ENCODE results near the gene RASL11A.
"Not testable (repeated sequence)": the region's sequence is repeated elsewhere in the genome, so short reads cannot be mapped to it uniquely, and the experiment has no call there.

The RASL11A gene

GRCh38 chr13:27269114-27269665 is 1.4 kb upstream of the RASL11A start:
- DNase-seq (ENCODE audit: low spot score), result no peak

DNA sequence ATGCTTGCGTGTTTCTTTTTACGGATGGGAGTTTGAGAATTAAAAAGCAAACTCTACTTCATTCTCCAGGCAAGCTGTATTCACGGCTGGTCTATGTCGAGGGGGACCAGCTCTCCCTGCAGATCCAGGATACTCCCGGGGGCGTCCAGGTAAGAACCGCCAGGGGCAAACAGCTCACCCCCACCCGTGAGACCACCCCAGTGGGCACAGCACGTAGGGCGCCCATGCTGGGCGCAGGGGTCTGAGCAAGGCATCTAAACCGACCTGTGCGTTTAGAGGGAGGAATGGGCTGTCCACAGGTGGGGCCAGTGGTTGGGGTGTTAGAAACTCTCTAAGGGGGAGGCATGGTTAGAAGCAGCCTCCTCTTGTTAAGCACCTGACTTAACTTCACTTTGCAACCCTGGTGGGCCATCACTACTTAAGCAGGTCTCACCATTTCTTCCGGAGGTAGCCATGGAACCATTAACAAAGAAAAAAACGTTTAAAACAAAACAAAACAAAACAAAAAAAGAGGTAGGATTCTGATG is 1.0 kb downstream of the RASL11A start:
- no peak for DNase-seq (ENCODE audit: low spot score)

GRCh38 chr13:27273658-27274425 is 3.2 kb downstream of the RASL11A start:
- DNase-seq (ENCODE audit: low spot score), result no peak

- no peak for DNase-seq (ENCODE audit: low spot score)
These were observed 4.0 kb downstream of the RASL11A start for GRCh38 chr13:27274631-27275030.

GRCh38 chr13:27276188-27276587 is 5.6 kb downstream of the RASL11A start:
- DNase-seq (ENCODE audit: low spot score), result no peak

- no peak for DNase-seq (ENCODE audit: low spot score)
These were observed 8.9 kb downstream of the RASL11A start for GRCh38 chr13:27279506-27279905.

DNA sequence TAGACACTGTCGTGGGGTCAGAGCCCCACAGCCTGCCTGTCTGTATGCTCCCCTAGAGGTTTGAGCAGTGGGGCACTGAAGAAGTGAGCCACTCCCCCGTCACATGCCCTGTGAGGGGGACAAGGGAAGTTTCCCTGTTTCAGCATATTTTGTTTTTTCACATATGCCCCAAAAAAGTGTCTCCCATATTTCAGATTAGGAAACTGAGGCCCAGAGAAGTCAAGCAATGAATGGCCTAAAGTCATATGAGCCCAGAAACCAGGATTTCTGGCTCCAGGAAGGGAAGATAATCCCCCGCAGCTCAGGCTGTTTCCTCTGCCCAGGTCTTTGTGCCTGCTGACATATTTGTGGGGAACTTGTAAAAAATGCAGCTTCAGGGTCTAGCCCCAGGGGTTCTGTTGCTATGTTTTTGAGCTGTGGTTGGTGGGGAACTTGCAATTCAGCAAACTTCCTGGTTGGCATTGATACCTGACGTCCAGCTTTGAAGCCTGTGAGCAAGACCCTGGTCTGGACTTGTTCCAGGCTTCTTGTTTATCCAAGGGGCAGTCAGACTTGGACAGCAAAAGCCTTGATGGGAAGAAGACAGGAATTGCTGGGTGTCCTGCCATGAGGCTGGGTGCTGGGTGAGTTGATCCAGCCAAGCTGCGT is 9.5 kb downstream of the RASL11A start:
- DNase-seq (ENCODE audit: low spot score), result peak; percentile 20

DNA sequence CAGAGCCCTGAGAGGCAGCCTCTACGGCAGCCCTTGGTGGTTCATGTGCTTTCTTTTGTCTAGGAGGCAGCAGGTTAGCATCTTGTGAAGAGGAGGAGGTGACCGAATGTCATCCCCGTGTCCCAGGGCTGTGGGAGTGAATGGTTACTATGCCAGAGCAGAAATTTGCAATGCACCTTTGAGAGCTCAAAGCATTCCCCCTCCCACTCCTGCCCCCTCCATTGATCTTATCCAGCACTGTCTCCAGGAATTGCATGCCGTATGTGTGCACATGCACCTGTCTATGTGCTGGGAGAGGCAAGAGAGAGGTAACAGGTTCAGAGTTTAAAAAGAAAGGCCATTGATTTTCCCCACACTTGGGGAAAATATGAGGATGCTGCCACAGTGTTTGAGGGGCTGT is 10.2 kb downstream of the RASL11A start:
- DNase-seq (ENCODE audit: low spot score), result no peak

DNA sequence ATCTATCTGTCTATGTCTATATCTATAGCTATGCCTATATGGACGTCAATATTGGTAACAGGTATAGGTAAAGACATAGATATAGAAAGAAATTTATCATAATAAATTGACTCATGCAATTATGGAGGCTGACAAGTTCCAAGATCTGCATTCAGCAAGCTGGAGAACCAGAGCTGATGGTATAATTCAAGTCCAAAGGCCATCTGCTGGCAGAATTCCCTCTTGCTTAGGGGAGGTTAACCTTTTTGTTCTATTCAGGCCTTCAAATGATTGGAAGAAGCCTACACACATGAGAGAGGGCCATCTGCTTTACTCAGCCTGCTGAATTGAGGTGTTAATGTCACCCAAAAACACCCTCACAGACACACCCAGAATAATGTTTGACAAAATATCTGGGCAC is 10.8 kb downstream of the RASL11A start:
- no peak for DNase-seq (ENCODE audit: low spot score)

DNA sequence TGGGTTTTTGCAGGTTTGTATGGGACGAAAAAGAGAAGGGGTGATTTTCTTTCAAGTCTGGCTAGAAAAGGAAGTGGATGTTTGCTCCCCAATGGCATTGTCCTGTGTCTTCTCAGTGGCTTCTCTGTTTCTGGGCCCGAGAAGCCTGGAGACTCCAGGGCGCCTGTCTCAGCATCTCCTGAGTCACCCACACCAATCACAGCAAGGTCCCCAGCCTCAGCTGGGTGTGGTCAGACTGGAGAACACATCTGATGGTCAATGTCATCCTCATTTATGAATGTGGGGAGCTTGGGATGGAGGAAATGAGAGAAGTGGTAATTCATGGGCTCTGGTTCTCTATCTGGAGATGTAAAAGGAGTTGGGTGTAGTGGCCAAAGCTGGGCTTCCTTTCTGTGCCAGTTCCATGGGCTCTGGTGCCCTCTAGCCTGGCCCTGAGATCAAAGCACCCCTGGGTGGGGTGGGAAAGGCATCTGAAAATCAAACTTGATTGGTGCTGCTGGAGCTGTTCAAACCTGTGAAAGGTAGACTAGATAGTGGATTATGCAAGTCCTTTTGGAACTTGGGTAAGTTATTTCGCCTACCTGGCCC is 13.4 kb downstream of the RASL11A start:
- DNase-seq (ENCODE audit: low spot score), result no peak

- DNase-seq (ENCODE audit: low spot score), result no peak
These were observed 17.8 kb downstream of the RASL11A start for GRCh38 chr13:27288392-27288791.

GRCh38 chr13:27289011-27289665 is 18.5 kb downstream of the RASL11A start:
- DNase-seq (ENCODE audit: low spot score), result no peak

DNA sequence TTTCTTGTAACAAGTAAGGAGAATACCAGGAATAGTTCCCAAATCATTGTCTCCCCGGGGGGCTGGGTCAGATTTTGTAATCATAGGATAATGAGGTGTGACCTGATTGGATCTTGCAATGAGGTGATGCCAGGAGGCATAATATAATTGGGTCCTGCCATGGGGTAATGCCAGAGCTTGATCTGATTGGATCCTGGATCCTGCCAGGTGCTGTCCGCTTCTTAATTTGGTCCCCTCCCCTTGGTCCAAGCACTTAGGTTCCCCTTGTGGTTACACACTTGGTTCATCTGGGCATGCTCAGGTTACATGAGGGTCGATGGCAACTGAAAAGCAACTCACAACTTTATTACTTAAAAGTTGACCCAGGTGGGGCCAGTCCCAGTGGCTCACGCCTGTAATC is 20.1 kb downstream of the RASL11A start:
- no peak for DNase-seq (ENCODE audit: low spot score)

DNA sequence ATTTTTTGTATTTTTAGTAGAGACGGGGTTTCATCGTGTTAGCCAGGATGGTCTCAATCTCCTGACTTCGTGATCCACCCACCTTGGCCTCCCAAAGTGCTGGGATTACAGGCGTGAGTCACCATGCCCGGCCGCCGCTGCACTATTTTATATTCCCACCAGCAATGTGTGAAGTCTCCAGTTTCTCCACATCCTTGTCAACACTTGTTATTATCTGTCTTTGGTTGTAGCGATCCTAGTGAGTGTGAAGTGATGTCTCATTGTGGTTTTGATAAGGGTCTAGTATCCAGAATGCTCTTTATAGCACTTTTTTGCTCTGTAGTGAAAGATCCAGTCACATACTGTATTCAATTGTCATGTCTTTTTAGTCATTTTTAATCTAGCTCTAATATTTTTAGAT is 21.3 kb downstream of the RASL11A start:
- not testable (repeated sequence) for DNase-seq (ENCODE audit: low spot score)

DNA sequence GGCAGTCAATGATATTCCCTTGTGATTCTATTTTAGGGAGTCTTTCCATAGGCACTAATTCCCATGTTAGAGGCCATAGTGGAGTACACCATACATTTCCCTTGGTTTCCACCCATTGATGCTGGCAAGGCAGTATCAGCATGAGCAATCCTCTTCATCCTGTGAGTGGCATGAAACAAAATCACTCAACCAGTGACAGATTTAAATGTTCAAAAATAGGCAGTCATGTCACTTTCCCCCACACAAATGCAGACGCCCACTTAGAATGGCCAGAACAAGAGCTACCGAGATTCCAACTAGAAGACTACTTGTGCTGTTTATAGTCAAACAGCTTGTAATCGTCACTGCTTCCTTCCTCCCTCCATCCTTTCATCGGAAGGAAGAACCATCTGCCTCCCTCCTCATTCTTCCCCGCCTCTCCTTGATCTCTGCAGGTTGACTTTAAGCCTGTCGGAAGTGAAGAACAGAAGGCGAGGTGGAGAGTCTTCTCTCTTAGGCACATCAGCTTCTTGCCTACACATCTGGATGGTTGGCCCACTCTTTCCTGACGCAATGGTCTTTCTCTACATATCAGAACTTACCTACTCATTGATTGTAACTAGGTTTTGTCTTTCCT is 22.6 kb downstream of the RASL11A start:
- no peak for DNase-seq (ENCODE audit: low spot score)

GRCh38 chr13:27293873-27294515 is 23.4 kb downstream of the RASL11A start:
- no peak for DNase-seq (ENCODE audit: low spot score)

GRCh38 chr13:27295096-27295495 is 24.5 kb downstream of the RASL11A start:
- no peak for DNase-seq (ENCODE audit: low spot score)

- DNase-seq (ENCODE audit: low spot score), result no peak
These were observed 25.0 kb downstream of the RASL11A start for GRCh38 chr13:27295660-27296059.

GRCh38 chr13:27296496-27296895 is 25.9 kb downstream of the RASL11A start:
- DNase-seq (ENCODE audit: low spot score), result no peak

- no peak for DNase-seq (ENCODE audit: low spot score)
These were observed 28.2 kb downstream of the RASL11A start for GRCh38 chr13:27298849-27299248.

DNA sequence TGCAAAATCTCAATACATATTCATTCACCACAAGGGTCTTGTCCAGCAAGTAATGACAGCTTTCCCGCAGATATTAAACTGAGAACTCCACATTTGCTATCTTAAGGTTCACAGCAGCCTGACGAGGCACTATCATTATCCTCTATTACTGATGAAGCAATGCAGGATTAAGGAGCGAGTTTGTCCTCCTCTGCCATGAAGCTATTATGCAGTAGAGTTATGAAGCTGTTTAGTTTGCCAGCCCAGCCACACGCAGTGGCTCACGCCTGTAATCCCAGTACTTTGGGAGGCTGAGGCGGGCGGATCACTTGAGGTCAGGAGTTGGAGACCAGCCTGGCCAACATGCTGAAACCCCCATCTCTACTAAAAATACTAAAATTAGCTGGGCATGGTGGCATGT is 29.8 kb downstream of the RASL11A start:
- DNase-seq (ENCODE audit: low spot score), result not testable (repeated sequence)
